Measurements from ENCODE around the gene SIRT1.

DNA sequence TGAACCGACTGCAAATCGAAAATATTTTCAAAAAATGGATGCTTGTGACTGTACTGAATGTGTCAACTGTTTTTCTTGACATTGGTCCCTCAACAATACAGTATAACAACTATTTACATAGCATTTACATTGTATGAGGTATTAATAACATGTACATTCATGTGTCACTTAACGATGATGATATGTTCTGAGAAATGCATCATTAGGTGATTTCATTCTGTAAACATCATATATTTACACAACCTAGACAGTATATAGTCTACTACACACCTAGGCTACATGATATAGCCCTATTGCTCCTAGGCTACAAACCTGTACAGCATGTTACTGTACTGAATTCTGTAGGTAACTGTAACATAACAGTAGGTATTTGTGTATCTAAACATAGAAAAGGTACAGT is 39.7 kb downstream of the SIRT1 start:
- TF ChIP-seq, protein P1, sequence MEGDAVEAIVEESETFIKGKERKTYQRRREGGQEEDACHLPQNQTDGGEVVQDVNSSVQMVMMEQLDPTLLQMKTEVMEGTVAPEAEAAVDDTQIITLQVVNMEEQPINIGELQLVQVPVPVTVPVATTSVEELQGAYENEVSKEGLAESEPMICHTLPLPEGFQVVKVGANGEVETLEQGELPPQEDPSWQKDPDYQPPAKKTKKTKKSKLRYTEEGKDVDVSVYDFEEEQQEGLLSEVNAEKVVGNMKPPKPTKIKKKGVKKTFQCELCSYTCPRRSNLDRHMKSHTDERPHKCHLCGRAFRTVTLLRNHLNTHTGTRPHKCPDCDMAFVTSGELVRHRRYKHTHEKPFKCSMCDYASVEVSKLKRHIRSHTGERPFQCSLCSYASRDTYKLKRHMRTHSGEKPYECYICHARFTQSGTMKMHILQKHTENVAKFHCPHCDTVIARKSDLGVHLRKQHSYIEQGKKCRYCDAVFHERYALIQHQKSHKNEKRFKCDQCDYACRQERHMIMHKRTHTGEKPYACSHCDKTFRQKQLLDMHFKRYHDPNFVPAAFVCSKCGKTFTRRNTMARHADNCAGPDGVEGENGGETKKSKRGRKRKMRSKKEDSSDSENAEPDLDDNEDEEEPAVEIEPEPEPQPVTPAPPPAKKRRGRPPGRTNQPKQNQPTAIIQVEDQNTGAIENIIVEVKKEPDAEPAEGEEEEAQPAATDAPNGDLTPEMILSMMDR (conservative IDR thresholded peaks at IDR 0.05; ENCODE audit: low read depth, low read length): no peak
- no peak for TF ChIP-seq EZH2 (IDR thresholded peaks at IDR 0.05; ENCODE audit: borderline replicate concordance, low read depth, low read length, poor library complexity, severe bottlenecking)

All from A673 (cell line).